OCI-M2 (cell line): ENCODE measurements around the gene TRIM41.
"Not testable (repeated sequence)": the region's sequence is repeated elsewhere in the genome, so short reads cannot be mapped to it uniquely, and the experiment has no call there.

ENCODE experiments used
- DNase-seq: peaks from one replicate; lab custom pipeline; 2025; ENCODE audit not compliant: unreplicated experiment; lab: John Stamatoyannopoulos, UW

Gene TRIM41

GRCh38 chr5:181210148-181210547, 12.9 kb upstream of the TRIM41 start:
- DNase-seq: not testable (repeated sequence)

DNA sequence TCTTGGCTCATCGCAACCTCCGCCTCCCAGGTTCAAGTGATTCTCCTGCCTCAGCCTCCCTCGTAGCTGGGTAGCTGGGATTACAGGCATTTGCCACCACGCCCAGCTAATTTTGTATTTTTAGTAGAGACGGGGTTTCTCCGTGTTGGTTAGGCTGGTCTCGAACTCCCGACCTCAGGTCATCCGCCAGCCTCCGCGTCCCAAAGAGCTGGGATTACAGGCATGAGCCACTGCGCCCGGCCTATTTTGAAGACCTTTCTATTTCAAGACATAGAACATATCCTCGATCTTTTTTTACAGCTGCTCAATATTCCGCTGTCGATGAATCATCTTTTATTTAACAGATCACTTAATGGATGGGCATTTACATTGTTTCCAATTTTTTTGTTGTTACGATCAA, 12.4 kb upstream of the TRIM41 start:
- not testable (repeated sequence) for DNase-seq

GRCh38 chr5:181211208-181211607, 11.9 kb upstream of the TRIM41 start:
- DNase-seq: no peak

DNA sequence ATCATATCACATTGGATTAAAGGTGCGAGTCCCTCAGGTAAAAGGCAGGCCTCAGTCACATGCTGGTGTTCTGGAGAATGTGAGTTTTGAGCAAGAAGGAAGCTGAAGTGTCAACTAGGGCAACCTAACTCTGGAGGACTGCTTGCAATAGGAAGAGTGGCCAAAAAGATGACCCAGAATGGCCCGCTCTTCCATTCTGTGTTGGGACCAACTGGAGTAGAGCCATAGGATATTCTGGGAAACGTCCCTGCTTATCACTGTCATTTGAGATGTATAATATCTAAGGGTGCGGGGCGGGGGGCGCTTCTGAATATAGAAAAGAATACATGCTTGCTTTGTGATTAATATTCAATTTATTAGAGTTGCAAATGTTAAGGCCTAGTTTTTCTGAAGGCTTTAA, 11.0 kb upstream of the TRIM41 start:
- no peak for DNase-seq

GRCh38 chr5:181212934-181213333, 10.1 kb upstream of the TRIM41 start:
- DNase-seq: no peak

DNA sequence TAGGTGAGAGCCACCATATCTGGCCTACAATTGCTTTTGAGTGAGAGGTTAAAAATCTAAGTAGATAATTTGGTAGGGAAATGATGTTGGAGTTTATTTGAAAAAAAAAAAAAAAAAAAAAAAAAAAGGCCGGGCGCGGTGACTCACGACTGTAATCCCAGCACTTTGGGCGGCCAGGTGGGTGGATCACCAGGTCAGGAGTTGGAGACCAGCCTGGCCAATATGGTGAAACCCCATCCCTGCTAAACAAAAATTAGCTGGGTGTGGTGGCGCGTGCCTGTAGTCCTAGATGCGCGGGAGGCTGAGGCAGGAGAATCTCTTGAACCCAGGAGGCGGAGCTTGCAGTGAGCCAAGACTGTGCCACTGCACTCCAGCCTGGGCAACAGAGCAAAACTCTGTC, 8.8 kb upstream of the TRIM41 start:
- not testable (repeated sequence) for DNase-seq

GRCh38 chr5:181215997-181216989, 6.8 kb upstream of the TRIM41 start:
- no peak for DNase-seq

DNA sequence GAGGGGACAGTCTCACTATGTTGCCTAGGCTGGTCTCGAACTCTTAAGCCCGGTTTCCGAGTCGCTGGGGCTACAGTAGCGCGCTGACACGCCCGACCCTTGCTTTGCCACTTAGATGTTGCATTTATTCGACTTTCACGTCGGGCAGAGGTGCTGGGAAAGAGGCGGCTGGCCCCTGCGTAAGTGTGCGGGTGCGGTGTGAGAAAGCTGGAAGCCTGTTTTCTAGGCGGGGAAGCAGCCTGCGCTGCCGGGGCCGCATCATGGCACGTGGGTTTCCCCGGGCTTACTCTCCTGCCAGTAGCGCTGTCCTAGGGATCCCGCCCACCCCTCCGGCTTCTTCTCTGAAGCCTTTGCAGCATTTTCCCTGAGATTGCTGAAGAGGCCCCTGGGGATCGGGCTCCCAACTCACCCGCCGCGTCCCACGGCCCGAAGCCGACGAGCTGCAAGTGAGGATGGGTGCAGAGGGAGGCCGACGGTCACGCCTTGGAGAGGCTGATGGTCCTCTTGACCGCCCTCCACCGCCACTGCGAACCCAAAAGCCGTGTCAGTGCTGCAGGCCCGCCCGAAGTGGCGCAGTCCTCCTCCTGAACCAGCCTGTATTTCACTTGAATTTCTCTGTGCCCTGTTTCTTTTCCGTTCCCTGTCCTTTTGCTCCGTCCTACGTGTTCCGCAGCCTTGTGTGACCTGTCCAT, 5.8 kb upstream of the TRIM41 start:
- DNase-seq: no peak

DNA sequence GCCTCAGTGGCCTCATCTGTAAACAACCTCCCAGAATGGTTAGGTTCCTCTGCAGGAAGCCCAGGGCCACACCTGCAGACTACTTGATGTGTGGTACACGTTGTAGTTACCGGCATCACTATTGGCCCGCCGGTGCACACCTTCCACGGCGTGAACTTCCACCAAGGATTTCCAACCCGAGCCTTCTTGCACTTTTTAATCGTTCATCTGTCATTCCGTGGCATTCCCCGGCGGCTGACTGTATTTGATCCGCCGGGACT, 5.3 kb upstream of the TRIM41 start:
- no peak for DNase-seq

GRCh38 chr5:181218795-181219124, 4.3 kb upstream of the TRIM41 start:
- DNase-seq: no peak

DNA sequence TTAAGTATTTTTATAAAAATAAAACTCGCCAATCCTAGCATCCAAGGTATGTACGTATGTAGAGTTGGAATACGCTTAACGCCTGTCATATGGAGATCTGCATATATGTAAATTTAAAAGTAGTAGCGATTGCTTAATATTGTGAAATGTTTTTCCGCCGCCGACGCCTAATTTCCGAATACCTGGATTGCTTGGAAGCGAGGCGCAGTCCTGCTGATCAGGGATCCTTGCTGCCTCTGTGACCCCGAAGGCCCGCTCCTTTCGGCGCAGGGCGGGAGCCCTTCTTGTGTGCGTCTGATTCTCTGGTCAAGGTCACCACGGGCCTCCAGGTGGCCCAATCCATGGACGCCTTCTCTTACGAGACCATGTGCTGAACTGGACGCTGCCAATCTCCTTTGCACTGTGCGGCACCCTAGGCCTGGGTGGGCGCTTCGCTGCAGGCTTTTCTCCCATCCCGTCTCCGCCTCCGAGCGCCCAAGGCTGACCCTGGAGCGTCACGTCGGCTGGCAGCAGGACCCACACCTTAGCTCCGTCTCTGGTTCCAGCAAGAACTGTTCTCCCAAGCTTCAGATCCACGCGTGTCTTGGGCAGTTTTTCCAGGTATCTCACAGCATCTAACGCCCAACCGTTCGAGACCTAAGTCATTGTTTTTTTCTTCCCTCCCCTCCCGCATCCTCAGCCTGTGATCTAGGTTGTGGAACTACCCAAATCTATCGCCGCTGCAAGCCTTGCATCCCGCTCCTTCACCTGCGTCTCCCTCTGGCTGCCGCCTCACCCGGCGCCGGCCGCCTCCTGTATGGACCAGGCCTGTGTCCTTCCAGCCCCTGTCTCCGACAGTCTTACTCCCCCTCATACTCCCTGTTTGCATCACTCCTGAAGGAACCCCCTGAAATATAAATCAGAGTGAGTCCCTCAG, 3.6 kb upstream of the TRIM41 start:
- no peak for DNase-seq

GRCh38 chr5:181220178-181220515, 2.9 kb upstream of the TRIM41 start:
- no peak for DNase-seq

GRCh38 chr5:181221105-181221791, 1.8 kb upstream of the TRIM41 start:
- DNase-seq: no peak

- DNase-seq: no peak
Observed at GRCh38 chr5:181221792-181222629, 1.1 kb upstream of the TRIM41 start.

GRCh38 chr5:181222630-181223057, 437 bp upstream of the TRIM41 start:
- DNase-seq: no peak

GRCh38 chr5:181223729-181224389, 778 bp downstream of the TRIM41 start:
- DNase-seq: no peak

DNA sequence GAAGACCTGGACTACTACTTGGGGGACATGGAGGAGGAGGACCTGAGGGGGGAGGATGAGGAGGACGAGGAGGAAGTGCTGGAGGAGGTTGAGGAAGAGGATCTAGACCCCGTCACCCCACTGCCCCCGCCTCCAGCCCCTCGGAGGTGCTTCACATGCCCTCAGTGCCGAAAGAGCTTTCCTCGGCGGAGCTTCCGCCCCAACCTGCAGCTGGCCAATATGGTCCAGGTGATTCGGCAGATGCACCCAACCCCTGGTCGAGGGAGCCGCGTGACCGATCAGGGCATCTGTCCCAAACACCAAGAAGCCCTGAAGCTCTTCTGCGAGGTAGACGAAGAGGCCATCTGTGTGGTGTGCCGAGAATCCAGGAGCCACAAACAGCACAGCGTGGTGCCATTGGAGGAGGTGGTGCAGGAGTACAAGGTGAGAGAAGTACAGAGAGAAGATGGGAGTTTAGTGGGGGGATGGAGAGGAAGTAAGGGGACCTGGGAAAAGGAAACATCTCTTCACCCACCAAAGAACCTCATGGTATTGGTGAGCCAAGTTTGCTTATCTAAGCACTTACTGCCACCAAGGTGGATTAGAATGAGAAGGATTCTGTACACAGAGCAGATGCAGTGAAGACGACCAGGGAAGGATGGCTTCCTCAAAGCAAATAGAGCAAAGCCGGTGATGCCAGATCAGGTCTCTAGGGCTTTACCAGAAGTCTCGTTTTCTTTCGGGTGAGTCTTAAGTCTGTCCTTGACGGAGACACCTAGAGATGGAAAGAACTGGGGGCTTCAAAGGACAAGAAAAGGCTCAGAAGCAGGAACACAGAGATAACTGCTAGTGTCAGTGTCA, 1.5 kb downstream of the TRIM41 start:
- DNase-seq: no peak

DNA sequence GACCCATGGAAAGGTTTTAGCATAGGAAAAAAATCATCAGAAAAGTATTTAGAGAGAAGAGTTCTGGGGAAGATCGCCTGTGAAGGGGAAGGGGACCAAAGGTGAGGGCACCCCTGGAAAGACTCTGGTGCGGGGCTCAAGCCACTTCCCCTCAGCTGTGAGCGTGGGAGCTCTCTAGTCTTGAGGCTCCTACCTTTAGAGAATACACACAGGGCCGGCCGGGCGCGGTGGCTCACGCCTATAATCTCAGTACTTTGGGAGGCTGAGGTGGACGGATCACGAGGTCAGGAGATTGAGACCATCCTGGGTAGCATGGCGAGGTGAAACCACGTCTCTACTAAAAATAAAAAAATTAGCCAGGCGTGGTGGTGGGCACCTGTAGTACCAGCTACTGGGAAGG, 6.9 kb downstream of the TRIM41 start:
- no peak for DNase-seq

DNA sequence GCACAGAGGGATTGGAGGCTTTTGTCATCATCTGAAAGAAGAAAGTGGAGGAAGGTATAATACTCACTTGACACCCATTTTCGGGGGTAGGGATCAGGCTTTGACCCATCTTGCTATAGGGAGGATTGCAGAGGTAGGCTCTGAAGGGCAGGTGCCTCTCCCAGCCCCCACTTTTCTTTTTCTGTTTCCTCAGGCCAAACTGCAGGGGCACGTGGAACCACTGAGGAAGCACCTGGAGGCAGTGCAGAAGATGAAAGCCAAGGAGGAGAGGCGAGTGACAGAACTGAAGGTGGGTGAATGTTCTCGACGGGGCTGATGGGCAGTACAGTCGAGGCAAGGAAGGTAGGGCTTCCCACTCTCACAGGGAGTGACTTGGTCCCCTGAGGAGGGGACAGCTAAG, 7.5 kb downstream of the TRIM41 start:
- DNase-seq: no peak
